Measurements from ENCODE around the gene MYD88. TPM values are rescaled to one million over a fixed set of nuclear protein-coding genes. Genes with fewer than 3 reads are reported as not detected.

Gene MYD88
- total and polyA plus RNA-seq, 9 of the 15 experiments (the other 6 are each of a cell fraction or from before 2014, with no cell fraction given): 3.2 to 47.3 (median 27.6) TPM

DNA sequence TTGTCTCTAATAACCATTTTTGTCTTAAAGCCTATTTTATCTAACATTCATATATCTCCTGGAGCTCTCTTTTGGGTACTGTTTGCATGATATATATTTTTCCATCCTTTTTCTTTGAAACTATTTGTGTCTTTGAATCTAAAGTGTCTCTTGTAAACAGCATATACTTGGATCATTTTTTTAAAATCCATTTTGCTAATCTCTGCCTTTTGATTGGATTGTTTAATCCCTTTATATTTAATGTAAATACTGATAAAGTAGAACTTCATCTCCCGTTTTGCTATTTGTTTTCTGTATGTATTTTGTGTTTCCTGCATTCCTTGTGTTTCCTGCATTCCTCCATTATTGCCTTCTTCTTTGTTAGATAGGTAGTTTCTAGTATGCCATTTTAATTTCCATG is 32.9 kb upstream of the MYD88 start (continued):
- TF ChIP-seq, protein P1, sequence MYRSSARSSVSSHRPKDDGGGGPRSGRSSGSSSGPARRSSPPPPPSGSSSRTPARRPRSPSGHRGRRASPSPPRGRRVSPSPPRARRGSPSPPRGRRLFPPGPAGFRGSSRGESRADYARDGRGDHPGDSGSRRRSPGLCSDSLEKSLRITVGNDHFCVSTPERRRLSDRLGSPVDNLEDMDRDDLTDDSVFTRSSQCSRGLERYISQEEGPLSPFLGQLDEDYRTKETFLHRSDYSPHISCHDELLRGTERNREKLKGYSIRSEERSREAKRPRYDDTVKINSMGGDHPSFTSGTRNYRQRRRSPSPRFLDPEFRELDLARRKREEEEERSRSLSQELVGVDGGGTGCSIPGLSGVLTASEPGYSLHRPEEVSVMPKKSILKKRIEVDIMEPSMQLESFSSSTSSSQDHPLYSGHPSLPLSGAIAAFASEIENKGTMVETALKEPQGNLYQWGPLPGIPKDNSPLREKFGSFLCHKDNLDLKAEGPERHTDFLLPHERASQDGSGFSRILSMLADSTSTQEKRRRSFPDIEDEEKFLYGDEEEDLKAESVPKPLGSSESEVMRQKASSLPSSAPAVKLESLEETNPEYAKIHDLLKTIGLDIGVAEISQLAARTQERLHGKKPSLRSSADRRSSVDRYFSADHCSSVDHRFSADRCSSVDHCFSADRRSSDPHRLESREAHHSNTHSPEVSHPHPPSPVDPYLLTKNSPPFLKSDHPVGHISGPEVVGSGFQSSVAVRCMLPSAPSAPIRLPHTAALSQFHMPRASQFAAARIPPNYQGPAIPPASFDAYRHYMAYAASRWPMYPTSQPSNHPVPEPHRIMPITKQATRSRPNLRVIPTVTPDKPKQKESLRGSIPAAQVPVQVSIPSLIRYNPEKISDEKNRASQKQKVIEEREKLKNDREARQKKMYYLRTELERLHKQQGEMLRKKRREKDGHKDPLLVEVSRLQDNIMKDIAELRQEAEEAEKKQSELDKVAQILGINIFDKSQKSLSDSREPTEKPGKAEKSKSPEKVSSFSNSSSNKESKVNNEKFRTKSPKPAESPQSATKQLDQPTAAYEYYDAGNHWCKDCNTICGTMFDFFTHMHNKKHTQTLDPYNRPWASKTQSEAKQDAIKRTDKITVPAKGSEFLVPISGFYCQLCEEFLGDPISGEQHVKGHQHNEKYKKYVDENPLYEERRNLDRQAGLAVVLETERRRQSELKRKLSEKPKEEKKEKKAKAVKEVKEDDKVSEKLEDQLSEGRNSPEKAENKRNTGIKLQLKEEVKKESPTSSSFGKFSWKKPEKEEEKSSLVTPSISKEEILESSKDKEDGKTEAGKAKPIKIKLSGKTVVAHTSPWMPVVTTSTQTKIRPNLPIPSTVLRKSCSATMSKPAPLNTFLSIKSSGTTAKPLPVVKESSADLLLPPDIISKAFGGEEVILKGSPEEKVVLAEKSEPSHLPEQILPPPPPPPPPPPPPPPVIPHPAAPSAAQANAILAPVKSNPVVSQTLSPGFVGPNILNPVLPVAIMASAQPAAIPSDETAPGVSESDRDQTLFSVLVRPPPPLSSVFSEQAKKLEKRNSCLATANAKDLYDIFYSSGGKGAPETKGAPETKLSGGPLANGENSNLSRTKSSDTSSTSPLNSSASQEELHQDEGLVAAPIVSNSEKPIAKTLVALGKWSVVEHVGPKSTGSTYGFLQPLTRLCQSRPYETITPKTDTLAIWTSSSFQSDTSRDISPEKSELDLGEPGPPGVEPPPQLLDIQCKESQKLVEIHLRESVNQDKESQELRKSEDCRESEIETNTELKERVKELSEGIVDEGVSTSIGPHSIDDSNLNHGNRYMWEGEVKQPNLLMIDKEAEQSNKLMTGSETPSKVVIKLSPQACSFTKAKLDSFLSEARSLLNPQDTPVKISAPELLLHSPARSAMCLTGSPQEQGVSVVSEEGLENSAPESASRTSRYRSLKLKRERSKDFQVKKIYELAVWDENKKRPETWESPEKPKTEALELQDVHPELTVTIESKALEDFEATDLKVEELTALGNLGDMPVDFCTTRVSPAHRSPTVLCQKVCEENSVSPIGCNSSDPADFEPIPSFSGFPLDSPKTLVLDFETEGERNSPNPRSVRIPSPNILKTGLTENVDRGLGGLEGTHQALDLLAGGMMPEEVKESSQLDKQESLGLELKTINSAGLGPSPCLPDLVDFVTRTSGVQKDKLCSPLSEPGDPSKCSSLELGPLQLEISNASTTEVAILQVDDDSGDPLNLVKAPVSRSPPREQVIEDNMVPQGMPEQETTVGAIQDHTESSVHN (IDR thresholded peaks at IDR 0.05; ENCODE audit: borderline replicate concordance in 1 of 2, low read depth in 1 of 2): no peak
- TF ChIP-seq HMG20B (CRISPR knock-in tag; IDR thresholded peaks at IDR 0.05): no peak
